GM11168 (cell line): ENCODE results near the gene TPPP.
"Not testable (repeated sequence)": the region's sequence is repeated elsewhere in the genome, so short reads cannot be mapped to it uniquely, and the experiment has no call there.

Experiments
- in situ Hi-C: fragments of 300-500 bp; cut with MboI; formaldehyde crosslinking; loops from one replicate; pipeline ENCODE4 v1.12.0; 2022; ENCODE audit warnings: low sequenced_read_pairs; ENCODE audit not compliant: unreplicated experiment

Gene TPPP

GRCh38 chr5:695475-695874 lies 2.3 kb upstream of the TPPP start:
- in situ Hi-C loops: not testable (repeated sequence)

GRCh38 chr5:694042-694431 lies 885 bp upstream of the TPPP start:
- in situ Hi-C loops: not testable (repeated sequence)

- in situ Hi-C loops: not testable (repeated sequence)
Observed at GRCh38 chr5:692529-693041, 567 bp downstream of the TPPP start.

- in situ Hi-C loops: no loop called here
Observed at GRCh38 chr5:691817-692528, 1.2 kb downstream of the TPPP start.

GRCh38 chr5:691049-691448 lies 2.1 kb downstream of the TPPP start:
- in situ Hi-C loops: not testable (repeated sequence)

GRCh38 chr5:690293-690692 lies 2.9 kb downstream of the TPPP start:
- in situ Hi-C loops: not testable (repeated sequence)

GRCh38 chr5:688348-689010 lies 4.7 kb downstream of the TPPP start:
- in situ Hi-C loops: not testable (repeated sequence)

GRCh38 chr5:686936-687335 lies 6.2 kb downstream of the TPPP start:
- in situ Hi-C loops: not testable (repeated sequence)

- in situ Hi-C loops: not testable (repeated sequence)
Observed at GRCh38 chr5:686172-686523, 7.0 kb downstream of the TPPP start.

- in situ Hi-C loops: no loop called here
Observed at GRCh38 chr5:685262-686171, 7.6 kb downstream of the TPPP start.

- in situ Hi-C loops: no loop called here
Observed at GRCh38 chr5:684751-685216, 8.4 kb downstream of the TPPP start.

GRCh38 chr5:683551-684481 lies 9.3 kb downstream of the TPPP start:
- in situ Hi-C loops: no loop called here

- in situ Hi-C loops: not testable (repeated sequence)
Observed at GRCh38 chr5:682651-683358, 10.3 kb downstream of the TPPP start.

- in situ Hi-C loops: not testable (repeated sequence)
Observed at GRCh38 chr5:682216-682615, 10.9 kb downstream of the TPPP start.

GRCh38 chr5:681317-682191 lies 11.6 kb downstream of the TPPP start:
- in situ Hi-C loops: not testable (repeated sequence)

- in situ Hi-C loops: not testable (repeated sequence)
Observed at GRCh38 chr5:680836-681235, 12.3 kb downstream of the TPPP start.

- in situ Hi-C loops: not testable (repeated sequence)
Observed at GRCh38 chr5:680118-680795, 12.9 kb downstream of the TPPP start.
